Omental fat pad (tissue), 4 donors: ENCODE results near the gene SLC8A1. TPM values are rescaled to one million over a fixed set of nuclear protein-coding genes. Genes with fewer than 3 reads are reported as not detected.
A peak's percentile ranks its signal among the peaks of the same experiment; 100 is the strongest.

Experiments
- ATAC-seq: fragments of 150-250 bp; one replicate; pipeline ENCODE4 v1.9.1; 2016; ENCODE audit warnings: mild to moderate bottlenecking, moderate library complexity; ENCODE audit not compliant: low FRiP score
- DNase-seq: peaks from one replicate; pipeline ENCODE4 v3.0.0-alpha.2; 2019; ENCODE audit warnings: low spot score
- CTCF ChIP-seq, 3 donors: fragments of 450-650 bp; IDR thresholded peaks; one replicate each; pipeline ENCODE4 v1.5.1; 2016 to 2017; ENCODE audit warnings: antibody characterized with exemption in 3 of 3, mild to moderate bottlenecking in 3 of 3, moderate library complexity in 2 of 3
- total RNA-seq, 4 donors: library from RNA; depleted of rRNA; stranded (reverse); fragments of >200 nt; gene quantifications; one replicate each; pipeline ENCODE4 v1.1.0, GENCODE V29; 2016

SLC8A1 gene
- total RNA-seq, 4 donors from 2014 or later = 17.5 to 47.0 (median 30.0) TPM

GRCh38 chr2:40384714-40385113 is 67.2 kb downstream of the SLC8A1 start:
- TF ChIP-seq CTCF (IDR thresholded peaks at IDR 0.05) = no peak
- ATAC-seq (no peak), DNase-seq (no peak)

GRCh38 chr2:40384233-40384632 is 67.7 kb downstream of the SLC8A1 start:
- no peak for TF ChIP-seq CTCF (IDR thresholded peaks at IDR 0.05)
- DNase-seq (no peak), ATAC-seq (no peak)

GRCh38 chr2:40380721-40381120 is 71.2 kb downstream of the SLC8A1 start:
- no peak for TF ChIP-seq CTCF (IDR thresholded peaks at IDR 0.05)
- DNase-seq = no peak
- ATAC-seq = no peak

GRCh38 chr2:40380041-40380440 is 71.8 kb downstream of the SLC8A1 start:
- no peak for ATAC-seq
- no peak for TF ChIP-seq CTCF (IDR thresholded peaks at IDR 0.05)
- no peak for DNase-seq

- no peak for TF ChIP-seq CTCF (IDR thresholded peaks at IDR 0.05)
- no peak for DNase-seq
- no peak for ATAC-seq
Observed at GRCh38 chr2:40374543-40375240, 77.2 kb downstream of the SLC8A1 start.

- TF ChIP-seq CTCF (IDR thresholded peaks at IDR 0.05) = no peak
- DNase-seq = no peak
- peak; percentile 52 for ATAC-seq
Observed at GRCh38 chr2:40373111-40373510, 78.8 kb downstream of the SLC8A1 start.

GRCh38 chr2:40372283-40372985 is 79.5 kb downstream of the SLC8A1 start:
- ATAC-seq = peak; percentile 83
- DNase-seq = no peak
- TF ChIP-seq CTCF (IDR thresholded peaks at IDR 0.05) = no peak
